Measurements from ENCODE around the gene ROPN1L.

ROPN1L gene

DNA sequence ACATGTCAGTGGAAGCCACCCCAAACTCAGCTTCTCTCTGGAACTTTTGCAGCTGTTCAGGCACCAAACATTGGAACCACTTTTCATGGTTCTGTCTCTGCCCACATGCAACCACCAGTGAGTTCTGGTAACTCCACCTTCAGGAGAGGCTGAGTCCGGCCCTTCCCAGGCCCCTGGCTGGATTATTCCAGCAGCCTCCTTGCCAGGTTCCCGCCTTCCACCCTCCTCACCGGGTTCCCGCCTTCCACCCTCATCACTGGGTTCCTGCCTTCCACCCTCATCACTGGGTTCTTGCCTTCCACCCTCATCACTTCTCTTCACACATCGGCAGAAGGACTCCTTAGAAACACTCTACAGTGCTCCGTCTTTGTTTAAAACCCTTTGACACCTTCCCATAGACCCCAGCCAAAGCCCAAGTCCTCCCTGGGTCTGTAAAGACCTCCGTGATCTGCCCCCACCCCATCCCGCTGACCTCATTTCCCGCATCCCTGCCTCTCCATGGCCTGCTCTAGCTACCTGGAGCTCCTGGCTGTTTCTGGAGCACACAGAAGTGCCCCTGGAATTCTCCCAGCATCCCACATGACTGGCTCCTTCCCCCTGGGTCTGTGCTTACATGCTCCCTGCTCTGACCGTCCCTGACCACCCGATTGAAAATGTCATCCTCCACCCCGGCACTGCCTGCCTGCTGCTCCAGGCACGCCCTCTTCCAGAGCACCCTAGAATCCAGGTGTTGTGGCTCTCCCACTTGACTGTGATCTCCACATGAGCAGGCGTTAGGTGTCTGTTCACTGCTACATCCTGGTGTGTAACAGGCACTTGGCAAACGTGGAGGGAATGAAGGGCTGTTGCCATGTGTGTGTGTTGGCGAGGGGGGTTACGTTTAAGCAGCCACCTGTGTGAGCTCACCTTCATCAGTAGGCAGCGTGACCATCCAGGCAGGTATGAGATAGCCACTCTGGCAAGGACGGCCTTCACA is 17.7 kb downstream of the ROPN1L start:
- TF ChIP-seq, protein P1, sequence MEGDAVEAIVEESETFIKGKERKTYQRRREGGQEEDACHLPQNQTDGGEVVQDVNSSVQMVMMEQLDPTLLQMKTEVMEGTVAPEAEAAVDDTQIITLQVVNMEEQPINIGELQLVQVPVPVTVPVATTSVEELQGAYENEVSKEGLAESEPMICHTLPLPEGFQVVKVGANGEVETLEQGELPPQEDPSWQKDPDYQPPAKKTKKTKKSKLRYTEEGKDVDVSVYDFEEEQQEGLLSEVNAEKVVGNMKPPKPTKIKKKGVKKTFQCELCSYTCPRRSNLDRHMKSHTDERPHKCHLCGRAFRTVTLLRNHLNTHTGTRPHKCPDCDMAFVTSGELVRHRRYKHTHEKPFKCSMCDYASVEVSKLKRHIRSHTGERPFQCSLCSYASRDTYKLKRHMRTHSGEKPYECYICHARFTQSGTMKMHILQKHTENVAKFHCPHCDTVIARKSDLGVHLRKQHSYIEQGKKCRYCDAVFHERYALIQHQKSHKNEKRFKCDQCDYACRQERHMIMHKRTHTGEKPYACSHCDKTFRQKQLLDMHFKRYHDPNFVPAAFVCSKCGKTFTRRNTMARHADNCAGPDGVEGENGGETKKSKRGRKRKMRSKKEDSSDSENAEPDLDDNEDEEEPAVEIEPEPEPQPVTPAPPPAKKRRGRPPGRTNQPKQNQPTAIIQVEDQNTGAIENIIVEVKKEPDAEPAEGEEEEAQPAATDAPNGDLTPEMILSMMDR (IDR thresholded peaks at IDR 0.05), result no peak
- H3K4me3 ChIP-seq, result no peak overlapping the region
- no peak for DNase-seq
- H3K4me1 ChIP-seq, result peaks cover 0 to 13% (median 4%) of the 10 kb centered on the region in 4 donors
- no peaks in the 10 kb centered on the region for H3K9me3 ChIP-seq
- H3K27me3 ChIP-seq, result peaks cover 0 to 6% of the 10 kb centered on the region in 2 donors
- no peak overlapping the region for H3K27ac ChIP-seq
- H3K36me3 ChIP-seq, result no peaks in the 10 kb centered on the region
- intact Hi-C loops (cut with DNase I; ENCODE audit: low total_unique reads), result loop anchor here (10.0 kb wide), 1 partner anchor 75 kb away; no protein-coding TSS in a partner anchor

DNA sequence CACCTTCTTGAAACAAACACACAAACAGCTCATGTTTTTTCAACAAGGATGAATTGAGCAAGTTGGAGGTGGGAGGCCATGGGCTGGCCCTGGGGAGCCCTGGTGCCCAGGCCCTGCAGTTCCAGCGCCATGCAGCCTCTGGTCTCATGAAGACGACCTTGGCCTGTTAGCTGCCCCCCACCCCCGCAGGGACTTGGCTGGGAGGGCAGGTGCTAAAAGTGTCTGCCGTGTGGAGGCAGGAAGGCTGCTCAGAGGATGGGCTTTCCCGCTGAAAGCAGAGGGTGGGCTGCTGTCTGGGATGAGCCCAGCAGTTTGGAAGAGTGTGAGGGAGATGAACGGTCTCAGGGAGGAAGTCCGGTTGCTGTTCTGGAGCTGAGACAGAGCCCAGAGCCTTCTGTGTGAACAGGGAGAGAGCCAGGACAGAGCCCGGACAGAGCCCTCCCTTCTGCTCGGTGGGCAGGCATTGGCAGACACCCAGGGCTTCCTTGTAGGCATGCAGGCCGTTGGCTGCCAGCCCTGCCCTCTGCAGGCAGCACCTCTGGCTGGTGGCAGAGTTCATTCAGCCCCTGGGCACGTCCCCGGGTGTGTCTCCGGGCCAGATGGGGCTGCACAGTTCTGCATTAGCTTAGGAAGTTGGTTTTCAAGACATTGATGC is 18.7 kb downstream of the ROPN1L start:
- TF ChIP-seq, protein P1 (IDR thresholded peaks at IDR 0.05), result no peak
- Histone ChIP-seq H3K4me1 (peaks cover 0 to 13% (median 4%) of the 10 kb centered on the region in 4 donors), H3K27me3 (peaks cover 0 to 6% of the 10 kb centered on the region in 2 donors), H3K9me3 (no peaks in the 10 kb centered on the region), H3K4me3 (no peak overlapping the region), H3K27ac (no peak overlapping the region), H3K36me3 (no peaks in the 10 kb centered on the region)
- peak in 1 of 2 donors; percentile 35 for DNase-seq
- intact Hi-C loops (cut with DNase I; ENCODE audit: low total_unique reads), result no loop called here

DNA sequence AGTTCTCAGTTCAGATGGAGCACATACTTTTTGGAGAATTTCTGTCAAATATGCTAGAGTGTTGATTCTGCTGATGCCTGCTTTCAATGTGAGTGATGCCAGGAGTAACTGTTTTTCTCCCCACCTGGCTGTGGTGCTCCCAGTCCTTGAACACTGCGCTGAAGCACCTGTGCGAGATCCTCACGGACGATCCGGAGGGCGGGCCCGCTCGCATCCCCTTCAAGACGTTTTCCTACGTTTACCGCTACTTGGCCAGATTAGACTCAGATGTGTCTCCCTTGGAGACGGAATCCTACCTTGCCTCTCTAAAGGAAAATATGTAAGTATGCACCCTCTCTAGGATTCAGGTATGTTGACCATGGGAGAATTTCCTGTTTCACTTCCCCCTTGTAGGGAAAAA is 19.4 kb downstream of the ROPN1L start:
- Histone ChIP-seq H3K4me1 (peaks cover 0 to 13% (median 4%) of the 10 kb centered on the region in 4 donors), H3K9me3 (no peaks in the 10 kb centered on the region), H3K27me3 (peaks cover 0 to 6% of the 10 kb centered on the region in 2 donors), H3K27ac (no peak overlapping the region), H3K4me3 (no peak overlapping the region), H3K36me3 (no peaks in the 10 kb centered on the region)
- DNase-seq, result no peak
- intact Hi-C loops (cut with DNase I; ENCODE audit: low total_unique reads), result no loop called here
- TF ChIP-seq, protein P1 (IDR thresholded peaks at IDR 0.05), result no peak

DNA sequence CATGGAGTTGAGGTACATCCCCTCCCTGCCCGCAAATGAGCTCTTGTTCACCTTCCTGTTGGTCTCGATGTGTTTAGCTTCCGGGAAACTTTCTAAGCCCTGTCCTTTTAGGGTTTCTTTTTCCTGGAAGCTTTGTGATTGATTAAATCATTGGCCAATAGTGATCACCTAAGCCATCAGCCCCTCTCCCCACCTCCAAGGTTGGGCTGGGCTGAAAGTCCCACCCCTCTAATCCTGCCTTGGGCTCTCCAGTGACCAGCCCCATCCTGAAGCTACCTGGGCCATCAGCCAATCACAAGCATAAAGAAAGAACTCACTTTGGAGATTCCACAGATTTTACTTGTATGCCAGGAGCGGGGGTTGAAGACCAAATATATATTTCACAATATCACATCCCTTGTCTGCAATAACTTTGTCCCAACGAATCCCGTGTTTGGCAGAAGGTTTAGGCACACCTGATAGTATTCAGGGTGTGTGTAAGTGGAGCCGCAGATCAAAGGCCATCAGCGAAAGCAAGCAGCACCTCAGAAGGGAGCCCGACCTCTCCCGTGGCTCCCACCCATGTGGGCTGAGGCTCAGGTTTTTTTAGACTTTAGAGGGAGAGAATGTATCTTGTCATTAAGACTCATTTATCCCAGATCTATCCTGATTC is 20.4 kb downstream of the ROPN1L start:
- TF ChIP-seq, protein P1 (IDR thresholded peaks at IDR 0.05), result no peak
- DNase-seq, result no peak
- Histone ChIP-seq H3K4me1 (peaks cover 0 to 13% (median 4%) of the 10 kb centered on the region in 4 donors), H3K36me3 (no peaks in the 10 kb centered on the region), H3K4me3 (no peak overlapping the region), H3K9me3 (no peaks in the 10 kb centered on the region), H3K27me3 (peaks cover 0 to 6% of the 10 kb centered on the region in 2 donors), H3K27ac (no peak overlapping the region)
- intact Hi-C loops (cut with DNase I; ENCODE audit: low total_unique reads), result no loop called here

DNA sequence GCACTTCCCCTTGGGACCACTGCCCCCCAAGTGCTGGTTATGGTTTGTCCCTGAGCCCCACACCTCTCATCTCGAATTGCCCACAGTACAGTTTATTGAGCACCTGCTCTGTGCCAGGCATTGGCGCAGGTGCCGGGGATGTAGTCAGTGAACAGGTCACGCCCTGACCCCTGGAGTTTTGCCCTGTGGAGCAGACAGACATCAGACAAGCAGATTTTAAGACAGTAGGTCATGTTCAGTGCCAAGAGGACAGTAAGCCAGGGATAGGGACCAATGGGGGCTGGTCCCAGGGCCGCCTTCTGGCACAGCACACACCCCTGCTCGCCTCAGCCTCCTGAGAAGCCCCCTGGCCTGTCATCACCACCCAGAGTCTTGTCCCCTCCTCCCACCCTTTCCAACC is 21.9 kb downstream of the ROPN1L start:
- peak in 1 of 2 donors; percentile 45 for DNase-seq
- no peak overlapping the region for H3K27ac ChIP-seq
- TF ChIP-seq, protein P1 (IDR thresholded peaks at IDR 0.05), result no peak
- H3K4me1 ChIP-seq, result peaks cover 0 to 11% (median 3%) of the 10 kb centered on the region in 4 donors
- no peaks in the 10 kb centered on the region for H3K9me3 ChIP-seq
- no peaks in the 10 kb centered on the region for H3K36me3 ChIP-seq
- H3K27me3 ChIP-seq, result no peaks in the 10 kb centered on the region
- no peak overlapping the region for H3K4me3 ChIP-seq
- intact Hi-C loops (cut with DNase I; ENCODE audit: low total_unique reads), result no loop called here

Data from tibial artery (tissue), 4 donors.